GM18498 (cell line): ENCODE data around the gene WDPCP.
A peak's percentile ranks its signal among the peaks of the same experiment; 100 is the strongest.
"Not testable (repeated sequence)": the region's sequence is repeated elsewhere in the genome, so short reads cannot be mapped to it uniquely, and the experiment has no call there.

Source experiments
- ATAC-seq: cut with Tn5 transposase; IDR thresholded peaks from one replicate; pipeline ENCODE4 v1.9.1; 2021; ENCODE audit warnings: mild to moderate bottlenecking, moderate library complexity; ENCODE audit not compliant: unreplicated experiment

Gene WDPCP

DNA sequence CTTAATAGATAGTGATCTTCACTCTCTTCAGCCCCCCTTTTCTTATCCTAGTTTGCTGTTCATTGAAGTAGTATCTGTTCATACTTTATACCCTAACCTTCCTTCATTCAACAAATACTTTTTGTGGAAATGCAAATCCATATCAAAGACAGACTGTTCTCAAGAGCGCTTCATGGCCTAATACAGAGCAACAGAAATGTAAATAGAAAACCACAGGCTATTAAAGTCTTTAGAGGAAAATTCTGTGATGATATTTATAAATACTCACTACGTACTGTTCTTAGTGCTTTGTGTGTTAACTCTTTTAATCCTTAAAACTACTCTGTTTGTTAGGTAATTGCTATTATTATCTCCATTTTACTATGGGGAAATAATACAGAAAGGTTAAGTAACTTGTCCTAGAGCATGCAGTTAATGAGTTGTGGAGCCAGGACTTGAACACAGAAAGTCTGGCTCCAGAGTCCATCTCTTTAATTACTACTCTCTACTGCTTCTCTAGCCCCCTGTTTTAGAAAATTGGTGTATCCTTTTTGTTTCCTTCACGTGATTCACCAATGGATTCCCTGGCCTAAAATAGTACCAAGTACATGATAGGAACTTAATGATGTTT is 3.4 kb upstream of the WDPCP start:
- ATAC-seq, result no peak

DNA sequence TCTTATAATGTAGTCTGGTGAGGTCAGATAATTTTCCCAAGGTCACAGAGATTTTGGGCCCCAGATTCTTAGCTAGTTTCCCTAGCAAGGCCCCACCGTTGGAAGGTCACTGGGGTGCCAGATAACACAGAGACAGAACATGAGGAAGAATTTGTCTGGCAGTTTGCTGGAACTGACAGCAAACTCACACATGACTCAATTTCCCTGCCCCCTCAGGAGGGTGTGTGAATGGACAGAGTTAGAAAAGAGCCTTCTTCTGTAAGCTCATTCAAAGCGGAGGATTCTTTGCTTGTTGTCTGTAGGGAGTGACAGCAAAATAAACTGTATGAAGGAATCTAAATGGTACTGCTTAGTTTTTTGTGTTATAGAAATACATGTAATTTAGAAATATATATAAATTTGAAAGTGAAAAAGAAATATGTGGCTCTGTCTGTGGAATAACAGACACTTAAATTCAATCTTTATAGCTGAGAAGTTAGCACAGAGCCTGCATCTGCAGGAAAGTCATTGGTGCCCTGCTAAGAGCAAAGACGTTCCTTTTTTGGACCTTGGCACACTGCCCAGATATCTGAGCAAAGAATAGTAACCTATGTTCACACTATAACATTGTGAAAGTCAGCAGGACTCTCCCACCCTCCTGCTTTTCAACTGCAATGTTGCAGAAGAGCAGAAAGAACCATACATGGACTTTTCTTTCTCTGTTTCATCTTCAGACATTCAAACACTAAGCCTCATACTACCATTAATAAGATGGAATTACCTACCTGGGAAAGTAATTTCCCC is 2.5 kb upstream of the WDPCP start:
- peak; percentile 21 for ATAC-seq

DNA sequence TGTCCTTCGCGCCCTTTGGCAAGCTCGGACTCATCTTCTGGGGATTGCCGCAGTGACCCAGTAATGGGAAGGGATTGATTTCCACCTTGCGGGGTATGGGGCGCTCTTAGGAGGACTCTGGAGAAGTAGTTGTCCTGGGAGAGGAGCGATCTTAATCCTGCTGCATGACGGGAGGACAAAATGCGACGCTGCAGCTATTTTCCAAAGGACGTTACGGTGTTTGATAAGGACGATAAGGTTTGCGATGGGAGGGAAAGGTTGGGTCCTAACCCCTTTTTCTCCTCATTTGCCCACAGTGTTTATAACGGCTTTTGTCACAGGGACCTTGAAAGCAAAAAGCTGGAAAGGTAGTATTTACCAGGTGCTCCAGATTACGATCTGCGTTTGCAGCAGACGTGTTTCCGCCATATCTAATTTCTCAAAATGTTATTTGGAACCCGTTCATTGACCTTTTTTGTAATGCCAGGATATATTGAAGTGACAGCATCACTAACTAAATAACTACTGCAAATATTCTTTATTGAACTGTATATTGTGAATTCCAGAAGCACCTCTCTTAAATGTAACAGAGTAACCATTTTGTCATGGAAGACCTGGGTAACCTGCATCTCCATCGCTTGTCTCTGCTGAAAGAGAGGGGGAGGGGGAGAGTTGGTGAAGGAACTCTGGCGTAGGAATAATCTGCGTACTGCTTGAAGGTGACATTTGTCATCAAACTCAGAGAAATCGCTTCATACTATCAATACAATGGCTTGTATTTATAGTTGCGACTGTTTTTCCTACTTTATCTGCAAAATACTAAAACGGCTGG is 1.1 kb upstream of the WDPCP start:
- ATAC-seq, result peak; percentile 4

DNA sequence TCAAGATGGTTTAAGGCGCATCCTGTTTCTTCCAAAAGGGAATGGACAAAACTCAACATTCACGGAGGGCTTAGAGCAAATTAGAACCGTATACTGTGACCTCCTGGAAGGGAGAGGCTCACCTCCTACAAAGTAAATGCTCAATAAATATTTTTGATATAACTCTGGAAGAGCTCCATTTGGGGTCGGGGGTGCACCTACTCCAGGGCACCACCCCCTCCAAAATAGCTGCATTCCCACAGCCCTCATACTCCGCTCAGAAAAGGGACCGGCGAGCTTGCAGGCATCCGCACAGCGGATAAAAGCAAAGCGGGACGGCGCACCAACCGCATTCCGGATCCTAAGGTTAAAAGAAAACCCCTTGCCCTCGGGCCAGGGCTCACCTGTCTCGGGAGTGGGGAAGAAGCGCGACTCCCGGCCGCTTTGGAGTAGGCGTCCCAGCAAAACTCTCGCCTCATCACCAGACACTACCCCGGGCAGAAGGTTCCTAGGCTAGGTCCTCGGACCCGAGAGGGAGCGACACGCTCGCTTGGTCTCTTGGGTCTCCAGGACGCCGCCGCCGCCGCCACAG is 378 bp downstream of the WDPCP start:
- ATAC-seq, result no peak

DNA sequence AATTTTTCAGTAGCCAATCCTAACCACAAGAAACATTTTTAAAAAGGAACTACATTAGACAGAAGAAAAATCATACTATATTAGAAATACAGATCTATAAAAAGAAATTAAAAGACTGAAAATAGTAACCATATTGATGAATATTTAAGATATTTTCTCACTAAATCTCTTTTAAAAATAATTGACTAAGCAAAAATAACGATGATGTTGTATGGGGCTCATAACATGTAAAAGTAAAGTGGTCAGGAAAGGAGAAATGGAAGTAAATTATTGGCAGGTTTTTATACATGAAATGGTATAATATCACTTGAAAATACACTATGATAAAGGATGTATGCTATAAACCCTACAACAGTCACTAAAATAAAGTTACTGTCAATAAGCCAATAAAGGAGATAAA is 5.4 kb downstream of the WDPCP start:
- ATAC-seq, result no peak

DNA sequence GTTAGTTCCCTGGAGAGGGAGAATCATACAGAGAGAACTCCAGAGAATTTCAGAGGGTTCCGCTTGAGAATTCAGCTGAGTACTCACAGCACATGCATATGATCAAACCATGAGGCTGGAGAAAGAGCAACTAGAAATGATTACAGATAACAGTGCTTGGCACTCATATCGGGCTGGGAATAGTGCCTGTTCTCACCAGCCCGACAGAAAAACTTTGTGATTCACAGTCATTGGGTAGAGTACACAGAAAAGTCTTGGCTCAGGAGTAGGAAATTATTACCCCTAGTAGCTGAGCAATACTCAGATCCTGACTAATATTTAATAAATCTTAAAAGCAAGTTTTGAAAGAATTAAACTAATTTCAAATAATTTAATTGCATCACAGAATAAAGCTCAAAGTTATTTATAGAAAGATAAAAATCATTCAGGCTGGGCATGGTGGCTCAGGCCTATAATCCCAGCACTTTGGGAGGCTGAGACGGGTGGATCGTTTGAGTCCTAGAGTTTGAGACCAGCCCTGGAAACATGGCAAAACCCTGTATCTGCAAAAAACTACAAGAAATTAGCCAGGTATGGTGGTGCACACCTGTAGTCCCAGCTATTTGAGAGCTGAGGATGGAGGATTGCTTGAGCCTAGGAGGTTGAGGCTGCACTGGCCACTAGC is 6.8 kb downstream of the WDPCP start:
- ATAC-seq, result no peak

DNA sequence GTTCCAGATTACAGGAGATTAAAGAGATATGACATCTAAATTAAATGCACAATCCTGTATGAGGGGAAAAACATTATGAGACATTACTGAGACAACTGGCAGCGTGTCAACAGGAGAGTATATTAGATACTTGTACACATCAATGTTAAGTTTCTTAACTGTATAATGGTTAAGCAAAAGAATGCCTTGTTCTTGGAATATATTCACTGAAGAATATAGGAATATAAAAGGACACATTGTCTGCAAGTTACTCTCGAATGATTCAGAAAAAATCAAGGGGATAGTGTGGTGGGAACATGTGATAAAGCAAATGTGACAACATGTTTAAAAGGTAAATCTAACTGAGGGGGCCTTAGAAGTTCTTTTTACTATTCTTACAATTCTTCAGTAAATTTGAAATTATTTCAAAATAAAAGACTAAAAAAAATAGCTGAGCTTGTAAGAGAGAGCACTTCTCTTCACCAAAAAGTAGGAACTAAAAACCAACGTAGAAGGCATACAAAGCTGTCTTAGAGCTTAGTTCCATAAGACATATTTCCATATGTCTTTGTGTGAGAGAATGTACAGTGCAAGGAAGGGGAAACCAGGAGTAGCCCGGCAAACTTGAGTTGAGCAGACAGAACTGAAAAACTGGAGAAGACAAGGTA is 7.5 kb downstream of the WDPCP start:
- no peak for ATAC-seq

DNA sequence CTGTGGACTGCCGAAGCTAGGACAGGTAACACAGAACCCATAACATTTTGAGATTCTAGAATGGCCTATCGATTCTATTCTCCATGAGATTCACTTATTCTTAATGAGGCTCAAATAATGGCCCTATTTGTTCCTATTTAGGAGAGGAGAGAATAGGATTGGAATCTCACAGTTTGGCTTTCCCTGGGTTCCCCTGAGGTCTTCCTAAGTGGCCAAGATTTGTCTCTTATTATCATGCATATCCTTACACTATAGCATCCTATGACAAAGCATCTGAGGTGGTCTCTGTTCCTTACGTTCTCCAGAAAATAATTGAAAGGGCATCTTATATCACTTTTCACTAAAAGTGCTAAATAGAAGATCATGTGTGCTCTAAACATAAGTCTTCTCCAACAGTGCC is 9.5 kb downstream of the WDPCP start:
- no peak for ATAC-seq

DNA sequence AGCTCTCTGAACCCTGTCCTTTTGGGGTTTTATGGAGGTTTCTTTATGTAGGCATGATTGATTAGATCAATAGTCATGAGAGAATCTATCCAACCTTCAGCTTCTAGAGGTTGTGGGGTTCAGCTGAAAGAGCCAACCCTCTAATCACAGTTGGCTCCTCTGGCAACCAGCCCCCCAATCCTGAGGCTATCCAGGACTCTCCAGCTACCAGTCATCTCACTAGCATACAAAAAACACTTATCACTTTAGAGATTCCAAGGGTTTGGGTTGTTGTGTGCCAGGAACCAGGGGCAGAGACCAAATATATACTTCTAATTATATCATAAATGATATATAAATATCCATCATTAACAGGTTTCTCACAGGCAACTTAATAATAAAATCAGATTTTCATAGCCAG is 11.7 kb downstream of the WDPCP start:
- ATAC-seq, result no peak

DNA sequence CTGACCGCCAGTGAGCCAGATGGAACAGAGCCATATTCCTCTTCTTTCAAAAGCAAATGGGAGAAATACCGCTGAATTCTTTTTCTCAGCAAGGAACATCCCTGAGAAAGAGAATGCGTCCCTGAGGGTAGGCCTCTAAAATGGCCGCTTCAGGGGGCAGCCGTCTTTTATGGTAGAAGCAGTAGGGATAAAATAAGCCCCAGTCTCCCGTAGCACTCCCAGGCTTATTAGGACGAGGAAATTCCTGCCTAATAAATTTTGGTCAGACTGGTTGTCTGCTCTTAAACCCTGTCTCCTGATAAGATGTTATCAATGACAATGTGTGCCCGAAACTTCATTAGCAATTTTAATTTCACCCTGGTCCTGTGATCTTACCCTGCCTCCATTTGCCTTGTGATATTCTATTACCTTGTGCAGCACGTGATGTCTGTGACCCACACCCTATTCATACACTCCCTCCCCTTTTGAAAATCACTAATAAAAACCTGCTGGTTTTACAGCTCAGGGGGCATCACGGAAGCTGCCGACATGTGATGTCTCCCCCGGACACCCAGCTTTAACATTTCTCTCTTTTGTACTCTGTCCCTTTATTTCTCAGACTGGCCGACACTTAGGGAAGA is 14.4 kb downstream of the WDPCP start:
- ATAC-seq, result not testable (repeated sequence)

DNA sequence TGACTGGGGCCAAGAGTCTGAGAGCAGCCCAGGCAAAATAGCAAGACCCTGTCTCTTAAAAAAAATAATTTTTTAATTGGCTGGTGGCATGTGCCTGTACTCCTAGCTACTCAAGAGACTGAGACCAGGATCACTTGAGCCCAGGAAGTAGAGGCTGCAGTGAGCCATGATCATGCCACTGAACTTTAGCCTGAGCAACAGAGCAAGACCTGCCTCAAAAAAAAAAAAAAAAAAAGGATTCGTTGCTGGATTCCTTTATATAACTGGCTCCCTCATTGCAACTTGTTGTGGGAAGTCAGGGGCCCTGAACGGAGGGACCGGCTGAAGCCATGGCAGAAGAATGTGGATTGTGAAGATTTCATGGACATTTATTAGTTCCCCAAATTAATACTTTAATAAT is 15.3 kb downstream of the WDPCP start:
- not testable (repeated sequence) for ATAC-seq

DNA sequence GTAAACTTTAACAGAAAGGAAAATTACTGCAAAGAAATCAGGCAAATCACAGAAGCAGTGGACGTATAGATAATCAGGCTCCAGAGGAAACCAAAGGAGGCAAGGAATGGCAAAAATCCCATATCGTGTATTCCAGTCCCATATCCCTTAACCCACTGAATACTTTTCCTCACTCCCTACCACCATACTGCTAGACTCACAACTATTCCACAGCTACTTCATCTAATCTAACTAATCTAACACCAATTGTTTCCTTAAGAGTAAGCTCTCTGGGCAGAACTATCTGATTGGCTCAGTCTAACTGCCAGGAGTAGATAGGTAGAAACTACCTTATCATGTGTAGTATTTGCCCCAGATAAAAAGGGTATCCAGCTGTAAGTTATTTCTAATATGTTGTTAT is 16.3 kb downstream of the WDPCP start:
- no peak for ATAC-seq

DNA sequence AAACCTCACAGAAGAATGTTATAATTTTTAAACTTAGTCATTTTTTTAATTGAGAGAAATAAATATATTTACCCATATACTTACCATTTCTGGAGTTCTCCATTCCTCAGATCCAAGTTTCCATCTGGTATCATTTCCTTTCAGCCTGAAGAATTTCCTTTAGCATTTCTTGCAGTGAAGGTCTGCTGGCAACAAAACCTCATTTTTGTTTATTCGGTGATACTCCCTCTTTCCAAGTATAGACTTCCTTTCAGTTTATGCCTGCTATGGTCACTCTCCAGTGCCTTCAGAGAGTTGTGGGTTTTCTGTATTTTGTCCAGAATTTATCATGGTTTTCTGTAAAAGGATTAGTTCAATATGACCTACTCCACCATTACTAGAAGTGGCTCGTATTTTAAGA is 17.0 kb downstream of the WDPCP start:
- no peak for ATAC-seq

DNA sequence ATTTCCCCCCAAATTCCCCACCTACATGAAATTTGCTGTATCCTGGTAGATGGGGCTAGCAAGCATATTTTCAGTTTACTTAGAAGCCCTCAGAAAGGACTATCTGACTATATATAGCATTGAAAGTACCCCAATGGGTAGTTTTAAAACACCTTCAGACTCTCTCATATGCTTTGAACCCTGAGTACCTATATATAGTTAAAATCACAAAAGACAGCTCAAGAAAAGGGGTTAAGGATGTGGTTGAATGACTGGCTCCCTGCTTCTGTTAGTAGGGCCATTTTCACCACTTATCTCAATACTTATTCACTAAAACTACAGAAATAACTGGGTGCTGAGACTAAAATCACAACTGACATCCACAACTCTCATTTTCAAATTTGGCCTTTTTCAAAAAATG is 18.5 kb downstream of the WDPCP start:
- ATAC-seq, result peak; percentile 89

DNA sequence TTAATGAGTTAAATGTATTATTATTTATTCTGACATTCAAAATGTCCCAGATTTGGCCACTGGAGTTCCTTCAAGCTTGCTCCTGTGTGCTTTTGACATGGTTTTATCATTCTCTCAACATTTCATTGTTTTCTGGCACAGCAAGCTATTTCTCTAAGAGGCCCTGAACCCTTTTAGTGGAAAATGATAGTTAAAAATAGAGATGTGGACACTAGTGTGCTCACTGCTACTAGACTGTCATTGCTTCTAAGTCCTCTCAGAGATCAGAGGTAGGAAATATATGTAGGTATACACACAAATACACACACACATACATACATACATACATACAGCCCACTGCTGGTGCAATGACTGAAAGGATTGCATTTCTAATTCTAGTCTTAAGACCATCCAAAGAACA is 25.5 kb downstream of the WDPCP start:
- ATAC-seq, result no peak

DNA sequence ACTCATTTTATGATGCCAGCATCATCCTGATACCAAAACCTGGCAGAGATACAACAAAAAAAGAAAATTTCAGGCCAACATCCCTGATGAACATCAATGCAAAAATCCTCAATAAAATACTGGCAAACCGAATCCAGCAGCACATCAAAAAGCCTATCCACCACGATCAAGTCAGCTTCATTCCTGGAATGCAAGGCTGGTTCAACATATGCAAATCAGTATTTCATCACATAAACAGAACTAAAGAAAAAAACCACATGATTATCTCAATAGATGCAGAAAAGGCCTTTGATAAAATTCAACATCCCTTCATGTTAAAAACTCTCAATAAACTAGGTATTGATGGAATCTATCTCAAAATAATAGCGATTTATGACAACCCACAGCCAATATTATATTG is 29.4 kb downstream of the WDPCP start:
- ATAC-seq, result not testable (repeated sequence)

DNA sequence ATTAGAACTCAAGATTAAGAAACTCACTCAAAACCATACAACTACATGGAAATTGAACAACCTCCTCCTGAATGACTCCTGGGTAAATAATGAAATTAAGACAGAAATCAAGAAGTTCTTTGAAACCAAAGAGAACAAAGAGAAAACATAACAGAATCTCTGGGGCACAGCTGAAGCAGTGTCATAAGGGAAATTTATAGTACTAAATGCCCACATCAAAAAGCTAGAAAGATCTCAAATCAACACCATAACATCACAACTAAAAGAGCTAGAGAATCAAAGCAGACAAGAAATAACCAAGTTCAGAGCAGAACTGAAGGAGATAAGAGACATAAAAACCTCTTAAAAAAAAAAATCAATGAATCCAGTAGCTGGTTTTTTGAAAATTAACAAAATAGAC is 30.5 kb downstream of the WDPCP start:
- ATAC-seq, result not testable (repeated sequence)

DNA sequence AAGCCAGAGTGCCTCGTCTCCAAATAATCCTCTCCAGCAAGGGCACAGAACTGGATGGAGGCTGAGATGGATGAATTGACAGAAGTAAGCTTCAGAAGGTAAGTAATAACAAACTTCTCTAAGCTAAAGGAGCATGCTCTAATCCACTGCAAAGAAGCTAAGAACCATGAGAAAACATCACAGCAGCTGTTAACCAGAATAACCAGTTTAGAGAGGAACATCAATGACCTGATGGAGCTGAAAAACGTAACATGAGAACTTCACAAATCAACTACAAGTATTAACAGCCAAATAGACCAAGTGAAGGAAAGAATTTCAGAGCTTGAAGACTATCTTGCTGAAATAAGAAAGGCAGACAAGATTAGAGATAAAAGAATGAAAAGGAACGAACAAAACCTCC is 32.3 kb downstream of the WDPCP start:
- no peak for ATAC-seq

DNA sequence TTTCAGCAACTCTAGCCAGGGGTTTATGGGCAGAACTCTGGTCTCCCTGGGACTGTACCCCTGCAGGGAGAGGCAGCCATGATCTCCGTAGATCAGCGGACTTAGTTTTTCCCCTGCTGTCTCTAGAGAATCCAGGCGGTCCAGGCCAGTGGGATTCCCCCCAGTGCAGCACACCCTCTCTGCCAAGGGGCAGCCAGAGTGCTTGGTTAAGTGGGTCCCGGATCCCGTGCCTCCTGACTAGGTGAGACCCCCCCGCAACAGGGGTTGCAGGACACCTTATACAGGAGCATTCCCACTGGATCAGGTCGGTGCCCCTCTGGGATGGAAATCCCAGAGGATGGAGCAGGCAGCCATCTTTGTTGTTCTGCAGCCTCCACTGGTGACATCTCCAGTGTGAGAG is 33.0 kb downstream of the WDPCP start:
- ATAC-seq, result no peak

DNA sequence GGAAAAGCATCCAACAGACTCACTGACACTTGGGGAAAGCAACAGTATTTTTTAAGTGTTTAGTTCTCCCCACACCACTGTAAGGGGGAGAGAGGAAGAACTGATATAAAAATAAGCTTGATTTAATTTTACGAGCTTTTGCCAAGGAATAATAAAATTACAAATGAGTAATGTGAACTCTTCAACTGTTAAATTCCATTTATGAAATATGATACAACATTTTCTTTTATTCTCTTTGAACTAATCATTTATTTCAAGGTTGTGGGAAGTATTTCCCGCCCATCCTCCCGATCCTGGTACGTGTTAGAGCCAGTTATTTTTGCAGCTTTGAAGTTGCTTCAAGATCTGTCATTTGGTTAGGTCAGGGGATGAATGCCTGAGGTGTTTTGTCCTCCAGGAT is 35.2 kb downstream of the WDPCP start:
- no peak for ATAC-seq
